Activated CD4-positive, alpha-beta T cell treated with anti-CD3 and anti-CD28 coated beads, Interleukin-2, amount 50 U/mL, for 16 hours (primary cell): ENCODE results near the gene CREB3L2.
"Not testable (repeated sequence)": the region's sequence is repeated elsewhere in the genome, so short reads cannot be mapped to it uniquely, and the experiment has no call there.

Experiments
- DNase-seq: peaks from one replicate; pipeline ENCODE4 v3.0.0-alpha.2; 2020

Gene CREB3L2

DNA sequence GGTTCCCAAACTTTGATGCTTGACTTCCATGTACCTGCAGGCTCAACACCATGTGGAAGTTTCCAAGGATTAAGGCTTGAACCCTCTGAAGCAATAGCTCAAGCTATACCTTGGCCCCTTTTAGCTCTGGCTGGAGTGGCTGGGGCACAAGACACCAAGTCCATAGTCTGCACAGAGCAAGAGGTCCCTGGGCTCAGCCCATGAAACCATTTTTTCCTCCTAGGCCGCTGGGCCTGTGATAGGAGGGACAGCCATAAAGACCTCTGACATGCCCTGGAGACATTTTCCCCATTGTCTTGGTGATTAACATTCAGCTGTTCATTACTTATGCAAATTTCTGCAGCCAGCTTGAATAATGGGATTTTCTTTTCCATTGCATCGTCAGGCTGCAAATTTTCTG, 169.5 kb downstream of the CREB3L2 start:
- DNase-seq = no peak

DNA sequence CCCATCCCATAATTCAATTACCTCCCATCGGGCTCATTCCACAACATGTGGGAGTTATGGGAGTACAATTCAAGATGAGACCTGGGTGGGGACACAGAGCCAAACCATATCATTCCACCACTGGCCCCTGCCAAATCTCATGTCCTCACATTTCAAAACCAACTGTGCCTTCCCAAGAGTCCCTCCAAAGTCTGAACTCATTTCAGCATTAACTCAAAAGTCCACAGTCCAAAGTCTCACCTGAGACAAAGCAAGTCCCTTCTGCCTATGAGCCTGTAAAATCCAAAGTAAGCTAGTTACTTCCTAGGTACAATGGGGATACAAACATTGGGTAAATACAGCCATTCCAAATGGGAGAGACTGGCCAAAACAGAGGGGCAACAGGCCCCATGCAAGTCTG, 170.3 kb downstream of the CREB3L2 start:
- DNase-seq = not testable (repeated sequence)

DNA sequence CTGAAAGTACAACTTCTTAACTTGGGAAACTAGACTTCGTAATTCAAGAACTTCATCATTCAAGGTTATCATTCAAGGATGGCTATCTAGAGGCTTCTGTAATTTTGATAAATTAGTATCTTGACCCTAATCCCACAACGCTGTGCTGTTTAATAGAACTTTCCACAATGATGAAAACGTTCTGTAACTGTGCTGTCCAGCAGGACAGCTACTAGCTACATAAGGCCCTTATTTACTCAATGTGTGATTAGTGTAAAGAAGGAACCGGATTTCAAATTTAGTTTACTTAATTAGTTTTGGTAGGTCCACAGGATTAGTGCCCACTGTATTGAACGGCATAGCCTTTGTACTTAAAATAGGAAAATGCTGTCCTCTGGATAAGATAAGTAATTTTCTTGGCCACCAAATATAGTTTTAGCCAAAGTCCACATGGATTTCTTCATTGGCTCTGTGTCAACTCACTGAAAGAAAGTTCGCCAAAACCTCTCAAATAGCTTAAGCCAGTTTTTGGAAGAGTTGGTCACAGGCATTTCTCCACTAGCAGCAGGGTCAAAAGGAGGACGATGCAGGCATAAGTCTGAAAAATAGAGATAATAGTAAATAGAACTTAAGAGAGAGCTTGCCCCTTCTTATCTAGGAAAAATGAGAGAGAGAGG, 172.4 kb downstream of the CREB3L2 start:
- DNase-seq = no peak

DNA sequence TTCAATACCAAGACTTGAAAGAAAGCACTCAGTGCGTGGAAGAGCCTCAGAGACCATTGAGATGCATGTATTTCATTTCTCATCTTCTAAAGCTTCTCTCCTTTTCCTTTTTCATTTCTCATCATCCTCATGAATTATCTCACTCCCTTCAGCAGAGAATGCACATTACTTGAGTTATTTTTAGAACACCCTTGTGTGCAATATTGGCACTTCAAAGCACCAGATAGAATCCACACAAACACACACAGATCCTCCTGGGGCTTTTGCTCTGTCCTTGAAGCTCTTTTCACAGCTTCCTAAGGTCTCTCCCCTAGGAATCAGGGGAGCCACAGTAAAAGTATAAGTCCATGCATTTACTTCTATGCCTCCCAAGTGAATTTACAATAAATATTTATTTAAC, 173.4 kb downstream of the CREB3L2 start:
- no peak for DNase-seq

DNA sequence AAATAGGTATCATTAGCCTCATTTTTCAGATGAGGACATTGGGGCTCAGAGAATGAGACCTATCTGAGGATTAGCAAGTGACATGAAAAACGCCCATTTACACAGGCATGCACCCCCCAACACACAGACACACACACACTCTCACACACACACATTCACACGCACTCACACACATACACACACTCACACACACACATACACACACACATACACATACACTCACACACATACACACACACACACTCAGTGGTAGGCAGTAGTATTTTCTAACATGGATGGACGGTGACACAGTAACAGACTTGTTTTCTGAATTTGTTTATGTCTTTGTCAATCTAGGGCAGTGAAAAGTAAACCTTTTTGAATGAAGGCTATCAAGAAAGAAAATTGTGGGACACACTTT, 176.4 kb downstream of the CREB3L2 start:
- no peak for DNase-seq
